K562 (cell line): Measurements from ENCODE around the gene PIMREG. TPM values are rescaled to one million over a fixed set of nuclear protein-coding genes. Genes with fewer than 3 reads are reported as not detected.

ENCODE experiments used
- CBX3 ChIP-seq, 2 experiments: IDR thresholded peaks; 1 replicate in 1 of 2; 2 replicates in 1 of 2; pipeline ENCODE4 v1.6.1; 2012; ENCODE audit warnings: inconsistent platforms in 2 of 2, low read length in 2 of 2, borderline replicate concordance in 1 of 2, control low read depth in 1 of 2
- HMG20B ChIP-seq: fragments of 250-450 bp; sonication (Bioruptor Pico); IDR thresholded peaks from 2 replicates; pipeline ENCODE4 v1.5.0; 2021; ENCODE audit warnings: mild to moderate bottlenecking
- NKRF ChIP-seq: fragments of 450-650 bp; IDR thresholded peaks from 2 replicates; pipeline ENCODE4 v1.6.1; 2016; ENCODE audit warnings: borderline replicate concordance
- PKNOX1 ChIP-seq: fragments of 450-650 bp; IDR thresholded peaks from 2 replicates; pipeline ENCODE4 v1.6.1; 2016
- SIN3A ChIP-seq, 2 experiments: fragments of 150-350 bp in 1 of 2; IDR thresholded peaks; 2 replicates each; pipeline ENCODE4 v1.6.1; 2011 to 2016; ENCODE audit warnings: borderline replicate concordance in 2 of 2, low read depth in 2 of 2, low read length in 2 of 2, mild to moderate bottlenecking in 2 of 2, moderate library complexity in 2 of 2; ENCODE audit not compliant: control insufficient read depth in 1 of 2
- TBP ChIP-seq: optimal IDR thresholded peaks from 2 replicates; pipeline ENCODE3; 2011; ENCODE audit warnings: low read depth, low read length, improper control_type of control experiment
- ZBTB1 ChIP-seq: sonication (generic); formaldehyde crosslinking; IDR thresholded peaks from 2 replicates; pipeline ENCODE4 v1.8.1; 2023; ENCODE audit warnings: missing genetic modification reagents, low read depth, mild to moderate bottlenecking, borderline replicate concordance
- ZBTB8A ChIP-seq: fragments of 450-650 bp; IDR thresholded peaks from 2 replicates; pipeline ENCODE4 v1.6.1; 2018; ENCODE audit warnings: mild to moderate bottlenecking, moderate library complexity; ENCODE audit not compliant: partially characterized antibody
- ZFX ChIP-seq: sonication (generic); formaldehyde crosslinking; IDR thresholded peaks from 2 replicates; pipeline ENCODE4 v1.8.0; 2022; ENCODE audit warnings: mild to moderate bottlenecking, missing genetic modification reagents, moderate library complexity
- ZNF318 ChIP-seq, 2 experiments: fragments of 450-650 bp; IDR thresholded peaks; 2 replicates each; pipeline ENCODE4 v1.6.1; 2016; ENCODE audit warnings: mild to moderate bottlenecking in 2 of 2, borderline replicate concordance in 1 of 2, low read depth in 1 of 2, moderate library complexity in 1 of 2
- polyA plus RNA-seq, 8 experiments: library from polyadenylated mRNA; depleted of rRNA in 4 of 8; stranded (reverse) in 5 of 8; unstranded in 3 of 8; fragments of >200 nt; fragmentation: Nextera tagmentation in 2 of 8; fragmentation: Illumina TruSeq in 1 of 8; extraction: Ambion mirVana in 2 of 8; extraction: Trizol in 1 of 8; gene quantifications; 2 replicates each; pipeline versions ENCODE4 v1.2.1 to v1.2.3, GENCODE V29; 2011 to 2014; ENCODE audit warnings: inconsistent platforms in 1 of 8, missing spikeins in 1 of 8
- total RNA-seq, 7 experiments: library from RNA; depleted of rRNA in 6 of 7; stranded (reverse); fragments of >200 nt in 6 of 7; fragmentation: Illumina TruSeq in 2 of 7; extraction: Trizol in 2 of 7; gene quantifications; 2 replicates each; pipeline versions ENCODE4 v1.2.1 to v1.2.3, GENCODE V29; 2011 to 2021; ENCODE audit warnings: low replicate concordance in 1 of 7

The PIMREG gene
- total and polyA plus RNA-seq, 9 of the 15 experiments (the other 6 are each of a cell fraction or from before 2014, with no cell fraction given), result 1.1 to 16.7 (median 9.4) TPM

- TF ChIP-seq ZBTB8A (no peak), ZBTB1 (CRISPR knock-in tag) (no peak), HMG20B (CRISPR knock-in tag) (no peak), TBP (peak; percentile 49), SIN3A (IDR thresholded peaks at IDR 0.05; ENCODE audit: borderline replicate concordance in 2 of 2, control insufficient read depth in 1 of 2, low read depth in 2 of 2, low read length in 2 of 2) (peak in 1 of 2 experiments; percentile 7; a peak in 1 of 4 replicates), ZNF318 (IDR thresholded peaks at IDR 0.05; ENCODE audit: borderline replicate concordance in 1 of 2, low read depth in 1 of 2) (no peak), ZFX (CRISPR knock-in tag) (peak; percentile 41; the same call in 1 of the 2 replicates), PKNOX1 (0 out of 2 replicates have a peak, but pooled peaks have one; percentile 3), NKRF (no peak; the same call in none of the 2 replicates), CBX3 (IDR thresholded peaks at IDR 0.05; ENCODE audit: borderline replicate concordance in 1 of 2, low read length in 2 of 2) (peak in 1 of 2 experiments; percentile 59; a peak in 1 of 3 replicates)
Observed at GRCh38 chr17:6443692-6444570, at the start of gene PIMREG (continued).
